Osteocyte (in vitro differentiated cells): ENCODE data around the gene BIRC6. TPM values are rescaled to one million over a fixed set of nuclear protein-coding genes. Genes with fewer than 3 reads are reported as not detected.
"Not testable (repeated sequence)": the region's sequence is repeated elsewhere in the genome, so short reads cannot be mapped to it uniquely, and the experiment has no call there.

Source experiments
- DNase-seq: peaks from one replicate; pipeline ENCODE4 v3.0.0; 2021; ENCODE audit warnings: mixed read lengths; ENCODE audit not compliant: unreplicated experiment; ENCODE audit errors: extremely low spot score
- H3K27ac Mint-ChIP-seq: one replicate; pipeline ENCODE4 v1.8.0; 2021; ENCODE audit warnings: mild to moderate bottlenecking, mixed read lengths; ENCODE audit not compliant: unreplicated experiment
- H3K27me3 Mint-ChIP-seq: one replicate; pipeline ENCODE4 v1.8.0; 2021; ENCODE audit warnings: mixed read lengths; ENCODE audit not compliant: unreplicated experiment
- H3K36me3 Mint-ChIP-seq: one replicate; pipeline ENCODE4 v1.8.0; 2021; ENCODE audit warnings: mixed read lengths; ENCODE audit not compliant: unreplicated experiment
- H3K4me1 Mint-ChIP-seq: one replicate; pipeline ENCODE4 v1.8.0; 2021; ENCODE audit warnings: mixed read lengths; ENCODE audit not compliant: unreplicated experiment
- H3K4me3 Mint-ChIP-seq: one replicate; pipeline ENCODE4 v1.8.0; 2021; ENCODE audit warnings: mild to moderate bottlenecking, moderate library complexity, mixed read lengths; ENCODE audit not compliant: unreplicated experiment
- H3K9me3 Mint-ChIP-seq: one replicate; pipeline ENCODE4 v1.8.0; 2021; ENCODE audit warnings: mixed read lengths; ENCODE audit not compliant: unreplicated experiment
- total RNA-seq: library from RNA; stranded (reverse); gene quantifications from 2 replicates; pipeline ENCODE4 v1.2.1, GENCODE V29; 2021
- TF ChIP-seq, protein P1 (sequence below): fragments of 200-600 bp; sonication (generic); IDR thresholded peaks from 2 replicates; pipeline ENCODE4 v1.5.0; 2021; ENCODE audit warnings: antibody characterized with exemption, mild to moderate bottlenecking, moderate library complexity

The BIRC6 gene
- total RNA-seq, 1 donor from 2014 or later, result 98.8 TPM

DNA sequence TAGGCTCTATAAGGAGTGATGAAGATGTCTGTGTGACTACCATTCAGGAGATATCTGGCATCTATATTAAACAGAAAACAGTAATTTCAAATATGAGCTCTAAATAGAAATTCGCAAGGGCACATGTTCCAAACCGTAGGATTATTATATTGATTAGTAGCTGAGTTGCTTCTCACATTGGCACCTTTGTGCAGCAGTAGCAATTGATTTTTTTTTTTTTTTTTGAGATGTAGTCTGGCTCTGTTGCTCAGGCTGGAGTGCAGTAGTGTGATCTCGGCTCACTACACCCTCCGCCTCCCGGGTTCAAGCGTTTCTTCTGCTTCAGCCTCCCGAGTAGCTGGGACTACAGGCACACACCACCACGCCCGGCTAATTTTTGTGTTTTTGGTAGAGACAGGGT is 12.4 kb downstream of the BIRC6 start:
- no peak for DNase-seq
- Mint-ChIP-seq H3K4me3 (no peak overlapping the region), H3K36me3 (no peaks in the 10 kb centered on the region), H3K27me3 (no peaks in the 10 kb centered on the region), H3K9me3 (no peaks in the 10 kb centered on the region), H3K4me1 (peaks cover 27% of the 10 kb centered on the region), H3K27ac (no peak overlapping the region)
- TF ChIP-seq, protein P1, sequence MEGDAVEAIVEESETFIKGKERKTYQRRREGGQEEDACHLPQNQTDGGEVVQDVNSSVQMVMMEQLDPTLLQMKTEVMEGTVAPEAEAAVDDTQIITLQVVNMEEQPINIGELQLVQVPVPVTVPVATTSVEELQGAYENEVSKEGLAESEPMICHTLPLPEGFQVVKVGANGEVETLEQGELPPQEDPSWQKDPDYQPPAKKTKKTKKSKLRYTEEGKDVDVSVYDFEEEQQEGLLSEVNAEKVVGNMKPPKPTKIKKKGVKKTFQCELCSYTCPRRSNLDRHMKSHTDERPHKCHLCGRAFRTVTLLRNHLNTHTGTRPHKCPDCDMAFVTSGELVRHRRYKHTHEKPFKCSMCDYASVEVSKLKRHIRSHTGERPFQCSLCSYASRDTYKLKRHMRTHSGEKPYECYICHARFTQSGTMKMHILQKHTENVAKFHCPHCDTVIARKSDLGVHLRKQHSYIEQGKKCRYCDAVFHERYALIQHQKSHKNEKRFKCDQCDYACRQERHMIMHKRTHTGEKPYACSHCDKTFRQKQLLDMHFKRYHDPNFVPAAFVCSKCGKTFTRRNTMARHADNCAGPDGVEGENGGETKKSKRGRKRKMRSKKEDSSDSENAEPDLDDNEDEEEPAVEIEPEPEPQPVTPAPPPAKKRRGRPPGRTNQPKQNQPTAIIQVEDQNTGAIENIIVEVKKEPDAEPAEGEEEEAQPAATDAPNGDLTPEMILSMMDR, result no peak

DNA sequence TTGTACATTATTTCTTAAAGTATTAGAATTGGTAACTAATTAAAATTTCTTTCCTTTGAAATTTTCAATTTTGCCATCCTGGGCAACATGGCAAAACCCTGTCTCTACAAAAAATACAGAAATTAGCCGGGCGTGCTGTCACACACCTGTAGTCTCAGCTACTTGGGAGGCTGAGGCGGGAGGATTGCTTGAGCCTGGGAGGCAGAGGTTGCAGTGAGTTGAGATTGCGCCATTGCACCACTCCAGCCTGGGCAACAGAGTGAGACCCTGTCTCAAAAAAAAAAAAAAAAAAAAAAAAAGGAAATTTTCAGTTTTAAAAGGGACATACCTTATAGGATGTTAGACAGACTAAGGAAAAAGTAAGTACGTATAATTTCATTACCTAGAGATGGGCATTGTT is 14.1 kb downstream of the BIRC6 start:
- H3K27me3 Mint-ChIP-seq, H3K36me3 Mint-ChIP-seq, H3K9me3 Mint-ChIP-seq, DNase-seq, H3K4me3 Mint-ChIP-seq, H3K27ac Mint-ChIP-seq: not testable (repeated sequence)
- peaks cover 20% of the 10 kb centered on the region for H3K4me1 Mint-ChIP-seq

DNA sequence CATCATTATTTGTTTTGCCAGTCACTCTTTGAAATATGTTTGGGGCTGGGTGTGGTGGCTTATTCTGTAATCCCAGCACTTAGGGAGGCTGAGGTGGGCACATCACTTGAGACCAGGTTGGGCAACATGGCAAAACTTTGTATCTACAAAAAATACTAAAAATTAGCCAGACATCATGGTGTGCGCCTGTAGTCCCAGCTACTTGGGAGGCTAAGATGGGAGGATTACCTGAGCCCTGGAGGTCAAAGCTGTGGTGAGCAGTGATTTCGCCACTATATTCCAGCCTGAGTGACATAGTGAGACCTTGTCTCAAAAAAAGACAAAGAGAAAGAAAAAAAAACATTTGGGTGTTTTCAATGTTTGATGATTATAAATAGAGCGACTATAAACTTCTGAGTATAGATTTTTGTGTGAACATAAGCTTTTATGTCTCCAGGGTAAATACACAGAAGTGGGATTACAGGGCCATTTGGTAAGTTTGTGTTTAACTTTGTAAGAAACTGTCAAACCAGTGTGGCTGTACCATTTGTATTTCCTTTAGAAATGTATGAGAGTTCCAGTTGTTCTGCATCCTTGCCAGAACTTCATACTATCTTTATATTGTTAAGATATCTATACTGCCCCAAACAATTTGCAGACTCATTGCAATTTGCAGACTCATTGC is 15.8 kb downstream of the BIRC6 start:
- Mint-ChIP-seq H3K27me3 (no peaks in the 10 kb centered on the region), H3K4me1 (peaks cover 24% of the 10 kb centered on the region), H3K27ac (no peak overlapping the region), H3K9me3 (no peaks in the 10 kb centered on the region), H3K4me3 (no peak overlapping the region), H3K36me3 (no peaks in the 10 kb centered on the region)
- TF ChIP-seq, protein P1, result no peak
- DNase-seq, result no peak

DNA sequence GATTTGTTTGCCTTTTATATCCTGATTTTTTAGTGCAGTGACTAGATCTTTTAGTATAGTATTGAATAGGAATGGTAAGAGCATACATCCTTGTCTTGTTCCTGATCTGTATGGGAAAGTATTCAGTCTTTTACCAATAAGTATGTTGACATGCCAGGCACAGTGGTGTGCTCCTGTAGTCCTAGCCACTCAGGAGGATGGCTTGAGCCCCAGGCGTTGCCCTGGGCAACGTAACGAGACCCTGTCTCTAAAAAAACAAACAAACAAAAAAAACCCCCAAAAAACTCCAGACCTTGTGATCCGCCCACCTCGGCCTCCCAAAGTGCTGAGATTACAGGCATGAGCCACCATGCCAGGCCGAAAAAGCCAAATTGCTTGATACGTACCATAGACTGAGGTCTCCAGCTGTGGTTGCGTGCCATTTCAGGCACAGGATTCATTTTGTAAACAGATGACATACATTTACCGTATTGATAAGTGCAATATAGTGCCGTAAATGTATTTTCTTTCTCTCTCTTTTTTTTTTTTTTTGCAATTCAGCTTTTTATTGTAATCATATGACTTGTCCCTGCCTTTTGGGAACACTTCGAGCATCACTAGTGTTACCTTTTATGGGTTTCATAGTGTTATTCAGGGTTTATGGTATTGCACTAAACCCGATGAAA is 18.5 kb downstream of the BIRC6 start:
- no peaks in the 10 kb centered on the region for H3K9me3 Mint-ChIP-seq
- no peaks in the 10 kb centered on the region for H3K36me3 Mint-ChIP-seq
- H3K4me1 Mint-ChIP-seq, result peaks cover 22% of the 10 kb centered on the region
- TF ChIP-seq, protein P1, result no peak
- no peaks in the 10 kb centered on the region for H3K27me3 Mint-ChIP-seq
- no peak overlapping the region for H3K4me3 Mint-ChIP-seq
- DNase-seq, result no peak
- H3K27ac Mint-ChIP-seq, result no peak overlapping the region

DNA sequence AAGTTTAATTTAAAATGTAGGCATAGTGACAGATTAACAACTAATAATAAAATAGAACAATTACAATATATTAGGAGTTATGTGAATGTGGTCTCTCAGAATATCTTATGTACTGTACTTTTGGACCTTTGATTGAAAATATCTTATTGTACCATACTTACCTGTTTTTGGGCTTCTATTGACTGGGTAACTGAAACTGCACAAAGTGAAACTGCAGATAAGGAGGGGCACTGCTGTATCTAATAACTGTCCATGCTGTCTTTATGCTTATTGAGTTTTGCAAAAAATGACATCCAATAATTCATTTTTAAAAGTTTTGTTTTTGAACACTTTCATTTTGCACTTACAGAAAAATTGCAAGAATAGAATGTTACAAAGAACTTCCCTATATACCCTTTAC is 19.9 kb downstream of the BIRC6 start:
- H3K4me1 Mint-ChIP-seq, result peaks cover 22% of the 10 kb centered on the region
- TF ChIP-seq, protein P1, result no peak
- no peaks in the 10 kb centered on the region for H3K27me3 Mint-ChIP-seq
- H3K36me3 Mint-ChIP-seq, result peaks cover 2% of the 10 kb centered on the region
- H3K9me3 Mint-ChIP-seq, result no peaks in the 10 kb centered on the region
- H3K27ac Mint-ChIP-seq, result no peak overlapping the region
- no peak overlapping the region for H3K4me3 Mint-ChIP-seq
- DNase-seq, result no peak
